ENCODE results near the gene RGS7. TPM values are rescaled to one million over a fixed set of nuclear protein-coding genes. Genes with fewer than 3 reads are reported as not detected.

Gene RGS7
- total RNA-seq, 2 donors from 2014 or later: not detected

DNA sequence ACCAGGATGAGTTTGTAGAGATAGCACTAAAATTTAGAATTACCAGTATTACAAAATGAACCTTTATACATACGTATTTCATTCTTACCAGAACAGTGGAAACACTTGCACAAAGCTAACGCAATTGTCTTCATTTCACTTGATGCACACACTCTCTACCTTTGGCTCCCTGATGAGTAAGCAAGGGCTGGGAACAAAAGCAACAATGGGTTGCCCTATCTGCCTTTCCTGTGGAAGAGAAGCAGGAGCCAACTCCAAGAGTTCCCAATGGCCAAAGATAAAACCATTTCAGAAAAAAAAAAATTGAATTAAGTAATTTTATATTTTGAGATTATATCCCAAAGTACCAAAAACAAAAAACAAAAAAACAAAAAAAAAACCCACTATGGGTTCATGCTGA lies 401.0 kb downstream of the RGS7 start:
- peaks cover 0 to 9% of the 10 kb centered on the region in 2 donors for H3K9me3 ChIP-seq
- TF ChIP-seq, protein P1, sequence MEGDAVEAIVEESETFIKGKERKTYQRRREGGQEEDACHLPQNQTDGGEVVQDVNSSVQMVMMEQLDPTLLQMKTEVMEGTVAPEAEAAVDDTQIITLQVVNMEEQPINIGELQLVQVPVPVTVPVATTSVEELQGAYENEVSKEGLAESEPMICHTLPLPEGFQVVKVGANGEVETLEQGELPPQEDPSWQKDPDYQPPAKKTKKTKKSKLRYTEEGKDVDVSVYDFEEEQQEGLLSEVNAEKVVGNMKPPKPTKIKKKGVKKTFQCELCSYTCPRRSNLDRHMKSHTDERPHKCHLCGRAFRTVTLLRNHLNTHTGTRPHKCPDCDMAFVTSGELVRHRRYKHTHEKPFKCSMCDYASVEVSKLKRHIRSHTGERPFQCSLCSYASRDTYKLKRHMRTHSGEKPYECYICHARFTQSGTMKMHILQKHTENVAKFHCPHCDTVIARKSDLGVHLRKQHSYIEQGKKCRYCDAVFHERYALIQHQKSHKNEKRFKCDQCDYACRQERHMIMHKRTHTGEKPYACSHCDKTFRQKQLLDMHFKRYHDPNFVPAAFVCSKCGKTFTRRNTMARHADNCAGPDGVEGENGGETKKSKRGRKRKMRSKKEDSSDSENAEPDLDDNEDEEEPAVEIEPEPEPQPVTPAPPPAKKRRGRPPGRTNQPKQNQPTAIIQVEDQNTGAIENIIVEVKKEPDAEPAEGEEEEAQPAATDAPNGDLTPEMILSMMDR (IDR thresholded peaks at IDR 0.05): no peak
- H3K27ac ChIP-seq: no peak overlapping the region
- no peak overlapping the region for H3K4me3 ChIP-seq
- no peaks in the 10 kb centered on the region for H3K4me1 ChIP-seq
- DNase-seq (ENCODE audit: low spot score): no peak
- no peaks in the 10 kb centered on the region for H3K36me3 ChIP-seq
- H3K27me3 ChIP-seq: no peaks in the 10 kb centered on the region

DNA sequence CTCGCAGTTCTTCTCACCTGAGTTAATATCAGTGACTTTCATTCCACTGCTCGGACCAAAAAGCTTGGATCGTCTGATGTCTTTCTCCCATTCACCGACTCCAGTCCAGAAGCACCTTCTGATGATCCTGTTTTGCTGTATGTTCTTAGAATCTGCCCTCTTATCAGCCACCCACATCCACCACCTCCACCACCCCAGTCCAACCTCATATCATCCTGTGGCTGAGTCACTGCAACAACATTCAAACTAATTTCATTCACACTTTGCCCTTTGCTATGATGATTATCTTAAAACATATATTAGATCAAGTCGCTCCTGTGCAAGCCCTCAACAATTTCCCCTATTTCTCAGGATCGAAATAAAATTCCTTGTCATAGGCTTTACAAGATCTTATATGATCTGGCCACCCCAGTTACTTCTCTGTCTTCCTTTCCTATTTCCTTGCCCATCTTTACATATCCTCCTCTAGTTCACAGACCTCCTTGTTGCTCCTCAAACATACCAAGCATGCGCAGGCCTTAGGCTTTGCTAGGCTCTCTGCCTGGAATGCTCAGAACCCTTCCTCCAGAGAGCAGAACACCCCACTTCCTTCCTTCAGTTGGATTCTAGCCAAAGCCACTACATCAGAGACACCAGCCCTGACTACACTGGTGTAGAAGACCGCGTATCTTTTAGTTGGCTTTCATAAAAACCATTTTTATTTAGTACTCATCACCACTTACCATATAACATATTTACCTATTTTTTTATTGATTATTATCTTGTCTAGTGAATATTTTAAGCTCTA lies 409.4 kb downstream of the RGS7 start:
- H3K9me3 ChIP-seq: peaks cover 0 to 3% of the 10 kb centered on the region in 2 donors
- TF ChIP-seq, protein P1 (IDR thresholded peaks at IDR 0.05): no peak

GRCh38 chr1:240946926-240947325 lies 410.1 kb downstream of the RGS7 start:
- no peak for DNase-seq (ENCODE audit: low spot score)
- no peaks in the 10 kb centered on the region for H3K27me3 ChIP-seq
- TF ChIP-seq, protein P1 (IDR thresholded peaks at IDR 0.05): peak in 1 of 2 donors; percentile 31
- no peak overlapping the region for H3K4me3 ChIP-seq
- H3K36me3 ChIP-seq: no peaks in the 10 kb centered on the region
- H3K4me1 ChIP-seq: no peaks in the 10 kb centered on the region
- H3K27ac ChIP-seq: no peak overlapping the region
- no peaks in the 10 kb centered on the region for H3K9me3 ChIP-seq

More for the DNA sequence above, 409.4 kb downstream of the RGS7 start:
- H3K36me3 ChIP-seq: no peaks in the 10 kb centered on the region
- no peaks in the 10 kb centered on the region for H3K4me1 ChIP-seq
- no peak overlapping the region for H3K27ac ChIP-seq
- no peak for DNase-seq (ENCODE audit: low spot score)
- no peaks in the 10 kb centered on the region for H3K27me3 ChIP-seq
- no peak overlapping the region for H3K4me3 ChIP-seq

- Histone ChIP-seq H3K4me3 (no peak overlapping the region), H3K27ac (no peak overlapping the region), H3K27me3 (no peaks in the 10 kb centered on the region), H3K4me1 (no peaks in the 10 kb centered on the region), H3K9me3 (no peaks in the 10 kb centered on the region), H3K36me3 (no peaks in the 10 kb centered on the region)
- TF ChIP-seq, protein P1 (IDR thresholded peaks at IDR 0.05): no peak
- no peak for DNase-seq (ENCODE audit: low spot score)
These were observed 414.1 kb downstream of the RGS7 start for GRCh38 chr1:240942901-240943300.

- no peak overlapping the region for H3K4me3 ChIP-seq
- no peak overlapping the region for H3K27ac ChIP-seq
- H3K27me3 ChIP-seq: no peaks in the 10 kb centered on the region
- H3K9me3 ChIP-seq: peaks cover 0 to 8% of the 10 kb centered on the region in 2 donors
- H3K4me1 ChIP-seq: no peaks in the 10 kb centered on the region
- DNase-seq (ENCODE audit: low spot score): no peak
- H3K36me3 ChIP-seq: no peaks in the 10 kb centered on the region
- TF ChIP-seq, protein P1 (IDR thresholded peaks at IDR 0.05): no peak
These were observed 415.2 kb downstream of the RGS7 start for GRCh38 chr1:240941701-240942370.

Data from right atrium auricular region (tissue), 2 donors.